NOMO-1 treated with DMSO at 0.1 percent for 48 hours (cell line): ENCODE measurements around the gene LRRC8A.
"Not testable (repeated sequence)": the region's sequence is repeated elsewhere in the genome, so short reads cannot be mapped to it uniquely, and the experiment has no call there.

Source experiments
- DNase-seq: peaks from one replicate; lab custom pipeline; 2025; ENCODE audit not compliant: unreplicated experiment; lab: John Stamatoyannopoulos, UW

Gene LRRC8A

DNA sequence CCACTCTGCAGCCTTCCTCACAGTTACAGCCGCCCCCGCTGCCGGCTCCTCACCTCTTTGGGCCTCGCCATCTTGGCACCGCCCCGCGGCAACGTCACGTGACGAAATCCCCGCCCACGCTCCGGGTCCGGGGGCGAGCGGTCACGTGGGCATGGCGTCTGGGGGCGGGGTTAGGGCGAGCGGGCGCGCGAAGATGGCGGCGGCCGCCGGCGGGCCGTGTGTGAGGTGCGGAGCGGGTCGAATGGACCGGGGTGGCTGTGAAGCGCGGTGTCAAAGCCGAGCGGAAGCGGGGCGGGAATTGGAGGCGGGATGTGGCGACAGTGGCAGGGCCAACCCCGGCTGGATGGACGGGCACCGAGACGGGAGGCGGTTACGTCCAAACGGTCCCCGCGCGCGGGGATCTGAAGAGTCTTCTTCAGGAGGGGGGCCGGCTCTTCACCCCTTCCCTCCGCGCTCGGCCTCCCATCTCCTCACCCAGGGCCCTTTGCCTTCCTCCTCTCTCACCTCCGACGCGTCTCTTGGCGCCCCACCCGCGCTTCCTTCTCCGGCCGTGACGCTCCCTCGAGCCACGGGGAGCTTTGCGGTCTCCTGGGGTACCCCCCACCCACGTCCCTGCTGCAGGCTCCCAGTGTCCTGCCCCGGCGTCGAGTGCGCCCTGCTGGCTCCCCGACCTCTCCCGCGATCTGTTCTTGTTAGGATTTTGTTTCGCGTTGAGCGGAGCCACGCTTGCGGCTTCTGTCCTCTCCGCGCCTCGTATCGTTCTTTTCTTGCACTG, 65.8 kb downstream of the LRRC8A start, which contains the start of the genes DOLK and NUP188:
DOLK (minus strand) TSS at position 77 of the 775 bp plus-strand sequence. CDS start 300 bp downstream, outside the sequence.
NUP188 (plus strand) TSS at position 173 of the 775 bp plus-strand sequence; CDS start at position 194, 21 bp downstream.
- peak; percentile 74 for DNase-seq

GRCh38 chr9:128961403-128961802, 79.5 kb downstream of the LRRC8A start:
- not testable (repeated sequence) for DNase-seq
